ENCODE measurements around the gene MAP2K5. TPM values are rescaled to one million over a fixed set of nuclear protein-coding genes. Genes with fewer than 3 reads are reported as not detected.

Gene MAP2K5
- total RNA-seq, 1 donor from 2014 or later: 8.0 TPM

DNA sequence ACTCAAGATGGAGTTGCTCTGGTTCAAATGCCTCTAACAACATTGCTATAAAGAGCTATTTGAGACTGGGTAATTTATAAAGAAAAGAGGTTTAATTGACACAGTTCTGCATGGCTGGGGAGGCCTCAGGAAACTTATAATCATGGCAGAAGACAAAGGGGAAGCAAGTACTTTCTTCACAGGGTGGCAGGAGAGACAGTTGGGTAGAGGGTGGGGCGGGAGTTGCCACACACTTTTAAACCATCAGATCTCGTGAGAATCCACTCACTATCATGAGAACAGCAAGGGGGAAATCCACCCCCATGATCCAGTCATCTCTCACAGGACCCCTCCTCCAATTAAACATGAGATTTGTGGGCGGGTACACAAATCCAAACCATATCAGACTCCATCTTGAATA, 30.7 kb downstream of the MAP2K5 start:
- no peak for DNase-seq (ENCODE audit: low read depth)
- Histone ChIP-seq H3K36me3 (ENCODE audit: control insufficient read depth, insufficient read depth, low read length) (no peaks in the 10 kb centered on the region), H3K4me3 (ENCODE audit: low read depth, low read length) (no peak overlapping the region), H3K27me3 (ENCODE audit: control insufficient read depth, insufficient read depth, low read length) (no peaks in the 10 kb centered on the region)
- TF ChIP-seq, protein P1, sequence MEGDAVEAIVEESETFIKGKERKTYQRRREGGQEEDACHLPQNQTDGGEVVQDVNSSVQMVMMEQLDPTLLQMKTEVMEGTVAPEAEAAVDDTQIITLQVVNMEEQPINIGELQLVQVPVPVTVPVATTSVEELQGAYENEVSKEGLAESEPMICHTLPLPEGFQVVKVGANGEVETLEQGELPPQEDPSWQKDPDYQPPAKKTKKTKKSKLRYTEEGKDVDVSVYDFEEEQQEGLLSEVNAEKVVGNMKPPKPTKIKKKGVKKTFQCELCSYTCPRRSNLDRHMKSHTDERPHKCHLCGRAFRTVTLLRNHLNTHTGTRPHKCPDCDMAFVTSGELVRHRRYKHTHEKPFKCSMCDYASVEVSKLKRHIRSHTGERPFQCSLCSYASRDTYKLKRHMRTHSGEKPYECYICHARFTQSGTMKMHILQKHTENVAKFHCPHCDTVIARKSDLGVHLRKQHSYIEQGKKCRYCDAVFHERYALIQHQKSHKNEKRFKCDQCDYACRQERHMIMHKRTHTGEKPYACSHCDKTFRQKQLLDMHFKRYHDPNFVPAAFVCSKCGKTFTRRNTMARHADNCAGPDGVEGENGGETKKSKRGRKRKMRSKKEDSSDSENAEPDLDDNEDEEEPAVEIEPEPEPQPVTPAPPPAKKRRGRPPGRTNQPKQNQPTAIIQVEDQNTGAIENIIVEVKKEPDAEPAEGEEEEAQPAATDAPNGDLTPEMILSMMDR (IDR thresholded peaks at IDR 0.05; ENCODE audit: insufficient read depth, low read length, poor library complexity, severe bottlenecking): no peak

DNA sequence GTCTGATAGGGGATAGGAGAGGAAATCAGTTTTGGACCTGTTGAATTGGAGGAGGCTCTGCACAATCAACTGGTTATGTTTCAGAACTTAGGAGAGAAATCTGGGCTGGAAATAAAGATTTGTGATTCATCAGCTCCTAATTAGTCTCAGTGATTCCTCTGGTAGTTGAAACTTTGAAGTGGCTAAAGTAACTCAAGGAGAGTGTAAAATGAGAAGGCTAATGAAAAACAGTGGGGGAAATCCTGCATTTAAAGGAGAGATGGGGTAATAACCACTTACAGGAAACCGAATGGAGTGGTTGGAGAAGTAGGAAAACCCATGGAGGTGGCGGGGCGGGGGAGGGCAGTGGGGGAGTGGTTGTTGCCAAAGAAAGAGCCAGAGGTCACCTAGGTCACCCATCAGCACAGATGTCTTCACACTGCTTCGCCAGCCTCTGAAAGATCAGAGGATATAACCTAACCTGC, 32.6 kb downstream of the MAP2K5 start:
- no peaks in the 10 kb centered on the region for H3K27me3 ChIP-seq (ENCODE audit: control insufficient read depth, insufficient read depth, low read length)
- TF ChIP-seq, protein P1 (IDR thresholded peaks at IDR 0.05; ENCODE audit: insufficient read depth, low read length, poor library complexity, severe bottlenecking): no peak
- no peak overlapping the region for H3K4me3 ChIP-seq (ENCODE audit: low read depth, low read length)
- no peaks in the 10 kb centered on the region for H3K36me3 ChIP-seq (ENCODE audit: control insufficient read depth, insufficient read depth, low read length)
- DNase-seq (ENCODE audit: low read depth): no peak

DNA sequence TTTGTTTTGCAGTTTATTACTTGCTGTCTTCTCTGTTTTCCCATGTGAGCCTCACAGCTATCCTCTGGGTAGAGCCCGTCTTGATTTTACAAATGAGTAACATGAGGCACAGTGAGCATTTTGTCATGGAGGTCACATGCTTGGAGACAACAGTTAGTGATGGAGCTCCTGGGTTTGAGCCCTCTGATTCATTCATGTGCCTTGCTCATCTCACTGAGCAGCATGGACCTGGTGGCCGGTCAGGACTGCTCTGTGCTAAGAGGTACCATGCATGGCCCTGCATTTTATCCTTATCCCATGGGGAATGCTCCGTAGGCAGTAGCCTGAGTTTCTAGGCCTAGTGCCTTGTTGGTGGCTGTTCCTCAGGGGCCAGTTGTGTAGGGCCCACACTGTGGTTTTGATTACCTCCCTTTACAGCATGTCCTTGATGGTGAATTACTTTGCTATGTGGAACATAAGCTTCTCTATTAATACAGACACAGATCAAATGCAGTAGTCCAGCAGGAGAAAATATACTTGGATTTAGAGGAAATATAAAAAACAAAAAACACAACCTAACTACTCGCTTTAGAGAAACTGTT, 35.6 kb downstream of the MAP2K5 start:
- TF ChIP-seq, protein P1 (IDR thresholded peaks at IDR 0.05; ENCODE audit: insufficient read depth, low read length, poor library complexity, severe bottlenecking): no peak
- DNase-seq (ENCODE audit: low read depth): no peak
- Histone ChIP-seq H3K36me3 (ENCODE audit: control insufficient read depth, insufficient read depth, low read length) (no peaks in the 10 kb centered on the region), H3K4me3 (ENCODE audit: low read depth, low read length) (no peak overlapping the region), H3K27me3 (ENCODE audit: control insufficient read depth, insufficient read depth, low read length) (no peaks in the 10 kb centered on the region)

DNA sequence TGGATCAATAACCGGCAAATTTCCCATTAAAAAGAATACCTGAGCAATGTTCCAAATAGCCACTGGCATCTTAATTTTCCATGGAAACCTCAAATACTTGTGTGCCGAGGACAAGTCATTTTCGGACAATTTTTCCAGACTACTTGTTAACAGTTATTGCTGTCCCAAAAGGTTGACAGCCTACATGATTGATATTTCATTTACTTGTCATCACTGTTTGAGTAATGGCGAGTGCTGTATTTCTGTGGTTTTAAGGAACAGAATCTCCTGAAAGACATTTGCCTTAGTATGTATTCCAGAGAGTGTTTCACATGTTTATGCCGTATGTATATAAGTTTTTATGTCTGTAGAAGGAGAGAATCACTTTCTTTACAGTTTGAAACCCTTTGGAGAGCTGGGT, 36.7 kb downstream of the MAP2K5 start:
- no peaks in the 10 kb centered on the region for H3K36me3 ChIP-seq (ENCODE audit: control insufficient read depth, insufficient read depth, low read length)
- TF ChIP-seq, protein P1 (IDR thresholded peaks at IDR 0.05; ENCODE audit: insufficient read depth, low read length, poor library complexity, severe bottlenecking): no peak
- H3K27me3 ChIP-seq (ENCODE audit: control insufficient read depth, insufficient read depth, low read length): no peaks in the 10 kb centered on the region
- H3K4me3 ChIP-seq (ENCODE audit: low read depth, low read length): no peak overlapping the region
- no peak for DNase-seq (ENCODE audit: low read depth)

DNA sequence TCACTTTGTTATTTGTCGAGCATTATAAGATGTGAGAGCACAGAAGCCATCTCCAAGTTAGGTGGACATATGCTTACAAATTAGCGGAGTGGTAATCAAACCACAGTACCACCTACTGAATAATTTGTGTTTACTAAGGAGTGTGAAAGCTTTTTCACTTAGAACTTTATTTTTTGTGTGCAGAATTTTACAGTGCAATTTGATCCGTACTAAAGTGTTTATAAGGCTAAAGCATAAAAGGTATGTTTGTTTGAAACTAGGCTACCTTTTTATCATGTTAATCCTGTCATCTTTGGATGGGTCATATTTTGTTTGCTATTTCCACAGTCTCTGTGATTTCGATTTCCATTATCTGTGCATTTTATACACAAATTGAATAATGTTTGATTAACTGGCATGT, 37.5 kb downstream of the MAP2K5 start:
- Histone ChIP-seq H3K4me3 (ENCODE audit: low read depth, low read length) (no peak overlapping the region), H3K36me3 (ENCODE audit: control insufficient read depth, insufficient read depth, low read length) (no peaks in the 10 kb centered on the region), H3K27me3 (ENCODE audit: control insufficient read depth, insufficient read depth, low read length) (no peaks in the 10 kb centered on the region)
- TF ChIP-seq, protein P1 (IDR thresholded peaks at IDR 0.05; ENCODE audit: insufficient read depth, low read length, poor library complexity, severe bottlenecking): no peak
- no peak for DNase-seq (ENCODE audit: low read depth)

DNA sequence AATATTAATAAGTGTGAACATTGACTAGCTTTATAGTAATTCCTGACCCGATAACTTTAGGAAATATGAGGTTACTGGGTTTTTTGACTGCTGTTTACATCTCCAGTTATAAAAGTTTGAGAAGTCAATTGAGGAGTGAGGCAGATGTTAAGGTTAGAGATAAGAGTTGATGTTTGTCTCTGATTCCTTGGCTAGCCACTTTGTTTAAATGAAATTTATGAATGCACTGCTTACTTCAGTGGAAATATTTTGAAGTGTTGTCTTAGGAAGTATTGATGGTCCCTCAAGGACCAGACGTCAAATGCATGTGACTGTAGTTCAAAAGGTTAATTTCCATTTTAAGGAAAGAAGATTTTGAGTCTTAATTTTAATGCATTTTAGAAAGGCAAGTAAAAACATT, 41.7 kb downstream of the MAP2K5 start:
- TF ChIP-seq, protein P1 (IDR thresholded peaks at IDR 0.05; ENCODE audit: insufficient read depth, low read length, poor library complexity, severe bottlenecking): no peak
- no peak overlapping the region for H3K4me3 ChIP-seq (ENCODE audit: low read depth, low read length)
- no peaks in the 10 kb centered on the region for H3K27me3 ChIP-seq (ENCODE audit: control insufficient read depth, insufficient read depth, low read length)
- no peak for DNase-seq (ENCODE audit: low read depth)
- no peaks in the 10 kb centered on the region for H3K36me3 ChIP-seq (ENCODE audit: control insufficient read depth, insufficient read depth, low read length)

Measured in kidney epithelial cell (primary cell).